Lung (tissue), 12 donors: Measurements from ENCODE around the gene NUP210. TPM values are rescaled to one million over a fixed set of nuclear protein-coding genes. Genes with fewer than 3 reads are reported as not detected.

Experiments used
- ATAC-seq: fragments of 200-7000 bp; cut with Tn5 transposase; one replicate; pipeline ENCODE4 v1.9.1; 2020; ENCODE audit warnings: moderate number of reproducible peaks; ENCODE audit not compliant: insufficient read depth, low FRiP score
- DNase-seq, 3 donors: peaks; one replicate each; pipeline ENCODE4 v3.0.0-alpha.2; 2013 to 2017
- H3K27ac ChIP-seq, 2 donors: one replicate each; pipeline ENCODE4 v1.5.1; 2013; ENCODE audit warnings: mild to moderate bottlenecking in 2 of 2, moderate library complexity in 2 of 2, control low read depth in 1 of 2, inconsistent platforms in 1 of 2, low read depth in 1 of 2, low read length in 1 of 2
- H3K27me3 ChIP-seq, 3 donors: one replicate each; pipeline ENCODE4 v1.5.1; 2013; ENCODE audit warnings: low read length in 2 of 3; ENCODE audit not compliant: control insufficient read depth in 3 of 3, insufficient read depth in 3 of 3
- H3K36me3 ChIP-seq, 4 donors: one replicate each; pipeline ENCODE4 v1.5.1; 2013; ENCODE audit warnings: low read length in 4 of 4, mild to moderate bottlenecking in 1 of 4, moderate library complexity in 1 of 4; ENCODE audit not compliant: control insufficient read depth in 4 of 4, insufficient read depth in 4 of 4
- H3K4me1 ChIP-seq, 5 donors: one replicate each; pipeline ENCODE4 v1.5.1; 2013; ENCODE audit warnings: low read length in 5 of 5, mild to moderate bottlenecking in 2 of 5, moderate library complexity in 1 of 5; ENCODE audit not compliant: control insufficient read depth in 5 of 5, insufficient read depth in 5 of 5
- H3K4me3 ChIP-seq: one replicate; pipeline ENCODE4 v1.5.1; 2013; ENCODE audit warnings: mild to moderate bottlenecking, control low read depth, moderate library complexity
- H3K9ac ChIP-seq, 2 donors: one replicate each; pipeline ENCODE4 v1.5.1; 2013; ENCODE audit warnings: low read length in 2 of 2, control low read depth in 1 of 2; ENCODE audit not compliant: insufficient read depth in 1 of 2
- H3K9me3 ChIP-seq, 4 donors: one replicate each; pipeline ENCODE4 v1.5.1; 2013; ENCODE audit warnings: low read length in 3 of 4, mild to moderate bottlenecking in 1 of 4, moderate library complexity in 1 of 4; ENCODE audit not compliant: control insufficient read depth in 4 of 4, insufficient read depth in 3 of 4
- CTCF ChIP-seq: IDR thresholded peaks from 2 replicates; pipeline ENCODE4 v1.5.1; 2012; ENCODE audit warnings: mild to moderate bottlenecking; ENCODE audit errors: control extremely low read depth, extremely low read depth
- WGBS, 2 donors: extraction: QIAGEN DNeasy Blood & Tissue Kit; methylation state at CpG; one replicate each; pipeline ENCODE4 v1.1.7; 2013; 5-methylcytosine and 5-hydroxymethylcytosine counted together
- polyA plus RNA-seq, 2 donors: library from polyadenylated mRNA; stranded (reverse); fragments of 200-250 nt; gene quantifications; one replicate each; pipeline ENCODE4 v1.2.1, GENCODE V29; 2013
- total RNA-seq, 2 donors: library from RNA; depleted of rRNA in 1 of 2; stranded (reverse); fragments of >200 nt in 1 of 2; gene quantifications; one replicate each; pipeline ENCODE4 v1.2.1, GENCODE V29; 2014 to 2021
- donor health status: control.
- donor health status: control.
- donor health status: Bipolar disorder and iron deficiency.
- donor health status: healthy.
- donor health status: DM: yes; HTN: yes; CAD: no.

Gene NUP210
- total and polyA plus RNA-seq, 4 donors: 5.4 to 20.4 (median 10.5) TPM

- Histone ChIP-seq H3K27ac (no peak overlapping the region), H3K27me3 (no peaks in the 10 kb centered on the region), H3K4me1 (no peaks in the 10 kb centered on the region), H3K36me3 (peaks cover 0 to 31% (median 0%) of the 10 kb centered on the region in 4 donors), H3K9ac (no peak overlapping the region), H3K4me3 (no peak overlapping the region), H3K9me3 (peaks cover 0 to 2% (median 0%) of the 10 kb centered on the region in 4 donors)
- TF ChIP-seq CTCF: no peak
- DNase-seq (no peak), ATAC-seq (no peak)
- WGBS, 2 donors: 95 to 96% methylated on average over 11 of the region's 11 CpGs
Measured at GRCh38 chr3:13324835-13325501, 95.2 kb downstream of the NUP210 start.

GRCh38 chr3:13323822-13324221 is 96.3 kb downstream of the NUP210 start:
- Histone ChIP-seq H3K27ac (no peak overlapping the region), H3K9me3 (peaks cover 0 to 2% (median 0%) of the 10 kb centered on the region in 4 donors), H3K9ac (no peak overlapping the region), H3K27me3 (no peaks in the 10 kb centered on the region), H3K4me3 (no peak overlapping the region), H3K4me1 (no peaks in the 10 kb centered on the region), H3K36me3 (peaks cover 0 to 31% (median 0%) of the 10 kb centered on the region in 4 donors)
- 96 to 97% methylated on average over 5 of the region's 5 CpGs for WGBS, 2 donors
- ATAC-seq: no peak
- TF ChIP-seq CTCF: no peak
- no peak for DNase-seq

GRCh38 chr3:13322324-13322723 is 97.8 kb downstream of the NUP210 start:
- Histone ChIP-seq H3K36me3 (peaks cover 0 to 36% (median 0%) of the 10 kb centered on the region in 4 donors), H3K4me3 (no peak overlapping the region), H3K9ac (no peak overlapping the region), H3K9me3 (peaks cover 0 to 2% (median 0%) of the 10 kb centered on the region in 4 donors), H3K4me1 (no peaks in the 10 kb centered on the region), H3K27ac (no peak overlapping the region), H3K27me3 (no peaks in the 10 kb centered on the region)
- WGBS, 2 donors: 96 to 97% methylated on average over 8 of the region's 8 CpGs
- no peak for DNase-seq
- no peak for TF ChIP-seq CTCF
- ATAC-seq: no peak
